ENCODE results near the gene RAB6D.
"Not testable (repeated sequence)": the region's sequence is repeated elsewhere in the genome, so short reads cannot be mapped to it uniquely, and the experiment has no call there.

RAB6D gene

GRCh38 chr2:131367352-131367751 is 3.4 kb upstream of the RAB6D start:
- DNase-seq (ENCODE audit: extremely low read depth in 1 of 2, low read depth in 1 of 2): no peak

- no peak for DNase-seq (ENCODE audit: extremely low read depth in 1 of 2, low read depth in 1 of 2)
Observed at GRCh38 chr2:131366643-131367042, 2.7 kb upstream of the RAB6D start.

GRCh38 chr2:131365452-131365851 is 1.5 kb upstream of the RAB6D start:
- DNase-seq (ENCODE audit: extremely low read depth in 1 of 2, low read depth in 1 of 2): no peak

GRCh38 chr2:131363213-131363612 is 755 bp downstream of the RAB6D start:
- DNase-seq (ENCODE audit: extremely low read depth in 1 of 2, low read depth in 1 of 2): not testable (repeated sequence)

- not testable (repeated sequence) for DNase-seq (ENCODE audit: extremely low read depth in 1 of 2, low read depth in 1 of 2)
Observed at GRCh38 chr2:131361773-131362172, 2.2 kb downstream of the RAB6D start.

GRCh38 chr2:131353167-131353697 is 10.7 kb downstream of the RAB6D start:
- DNase-seq (ENCODE audit: extremely low read depth in 1 of 2, low read depth in 1 of 2): not testable (repeated sequence)

GRCh38 chr2:131349021-131349420 is 14.9 kb downstream of the RAB6D start:
- DNase-seq (ENCODE audit: extremely low read depth in 1 of 2, low read depth in 1 of 2): no peak

- DNase-seq (ENCODE audit: extremely low read depth in 1 of 2, low read depth in 1 of 2): not testable (repeated sequence)
Observed at GRCh38 chr2:131347035-131347434, 16.9 kb downstream of the RAB6D start.

- DNase-seq (ENCODE audit: extremely low read depth in 1 of 2, low read depth in 1 of 2): not testable (repeated sequence)
Observed at GRCh38 chr2:131339307-131339706, 24.7 kb downstream of the RAB6D start.

- not testable (repeated sequence) for DNase-seq (ENCODE audit: extremely low read depth in 1 of 2, low read depth in 1 of 2)
Observed at GRCh38 chr2:131335319-131335718, 28.6 kb downstream of the RAB6D start.

- DNase-seq (ENCODE audit: extremely low read depth in 1 of 2, low read depth in 1 of 2): not testable (repeated sequence)
Observed at GRCh38 chr2:131332709-131333108, 31.3 kb downstream of the RAB6D start.

- DNase-seq (ENCODE audit: extremely low read depth in 1 of 2, low read depth in 1 of 2): not testable (repeated sequence)
Observed at GRCh38 chr2:131331000-131331399, 33.0 kb downstream of the RAB6D start.

GRCh38 chr2:131322209-131322608 is 41.8 kb downstream of the RAB6D start:
- DNase-seq (ENCODE audit: extremely low read depth in 1 of 2, low read depth in 1 of 2): no peak

GRCh38 chr2:131321344-131321743 is 42.6 kb downstream of the RAB6D start:
- DNase-seq (ENCODE audit: extremely low read depth in 1 of 2, low read depth in 1 of 2): not testable (repeated sequence)

GRCh38 chr2:131311001-131311400 is 53.0 kb downstream of the RAB6D start:
- DNase-seq (ENCODE audit: extremely low read depth in 1 of 2, low read depth in 1 of 2): not testable (repeated sequence)
